T-cell (primary cell): ENCODE measurements around the gene SELENOV. TPM values are rescaled to one million over a fixed set of nuclear protein-coding genes. Genes with fewer than 3 reads are reported as not detected.
"Not testable (repeated sequence)": the region's sequence is repeated elsewhere in the genome, so short reads cannot be mapped to it uniquely, and the experiment has no call there.

ENCODE experiments used
- ATAC-seq, 4 experiments: fragments of 200-7000 bp in 3 of 4; fragments of 150-1000 bp in 1 of 4; cut with Tn5 transposase; replicated peaks in 1 of 4; 1 replicate in 3 of 4; 2 replicates in 1 of 4; pipeline ENCODE4 v1.10.0; 2021; ENCODE audit warnings: moderate library complexity in 3 of 4, mild to moderate bottlenecking in 2 of 4, moderate number of reproducible peaks in 1 of 4
- CTCF ChIA-PET, 2 donors: fragments of 300-600 bp; sonication (Branson Sonifier 250); formaldehyde crosslinking; loops; one replicate each; lab custom pipeline; 2022; ENCODE audit warnings: antibody characterized with exemption in 2 of 2; lab: Charles Lee
- POLR2A ChIA-PET, 2 donors: fragments of 300-600 bp; sonication (Branson Sonifier 250); formaldehyde crosslinking; loops; one replicate each; lab custom pipeline; 2022; ENCODE audit warnings: antibody characterized with exemption in 2 of 2; lab: Charles Lee
- DNase-seq, 35 experiments: peaks; one replicate each; pipeline versions ENCODE4 v3.0.0 to v3.0.0-alpha.2; 2013 to 2023
- H3K27ac ChIP-seq: one replicate; pipeline ENCODE4 v1.5.1; 2013; ENCODE audit warnings: low read length
- H3K27me3 ChIP-seq, 2 experiments: replicated peaks in 1 of 2; 1 replicate in 1 of 2; 2 replicates in 1 of 2; pipeline versions ENCODE4 v1.6.1 to v1.7.0; 2013; ENCODE audit warnings: low read length in 1 of 2, mixed read lengths in 1 of 2; ENCODE audit not compliant: control insufficient read depth in 2 of 2, insufficient read depth in 2 of 2; ENCODE audit errors: extremely low read depth in 1 of 2
- H3K36me3 ChIP-seq, 2 donors: 1 replicate in 1 of 2; 2 replicates in 1 of 2; pipeline versions ENCODE4 v1.6.1 to v1.7.0; 2013; ENCODE audit warnings: low read length in 1 of 2; ENCODE audit not compliant: control insufficient read depth in 2 of 2, insufficient read depth in 1 of 2; ENCODE audit errors: extremely low read depth in 1 of 2
- H3K4me1 ChIP-seq, 2 experiments: 1 replicate in 1 of 2; 2 replicates in 1 of 2; pipeline versions ENCODE4 v1.6.1 to v1.7.0; 2013; ENCODE audit warnings: low read length in 2 of 2, mixed read lengths in 1 of 2; ENCODE audit not compliant: insufficient read depth in 2 of 2, control insufficient read depth in 1 of 2; ENCODE audit errors: extremely low read depth in 1 of 2
- H3K4me3 ChIP-seq, 2 donors: 1 replicate in 1 of 2; 2 replicates in 1 of 2; pipeline versions ENCODE4 v1.5.1 to v1.7.0; 2013; ENCODE audit warnings: mild to moderate bottlenecking in 2 of 2, low read length in 1 of 2, moderate library complexity in 1 of 2; ENCODE audit not compliant: control insufficient read depth in 1 of 2; ENCODE audit errors: extremely low read depth in 1 of 2
- H3K9me3 ChIP-seq: 2 replicates; pipeline ENCODE4 v1.7.0; 2013
- H3K27ac Mint-ChIP-seq, 2 donors: one replicate each; pipeline ENCODE4 v1.8.0; 2020 to 2021; ENCODE audit warnings: mild to moderate bottlenecking in 2 of 2, mixed read lengths in 2 of 2
- H3K27me3 Mint-ChIP-seq, 2 donors: one replicate each; pipeline ENCODE4 v1.8.0; 2021 to 2022; ENCODE audit warnings: mixed read lengths in 2 of 2
- H3K36me3 Mint-ChIP-seq: one replicate; pipeline ENCODE4 v1.8.0; 2021; ENCODE audit warnings: mixed read lengths
- H3K4me1 Mint-ChIP-seq, 3 donors: one replicate each; pipeline ENCODE4 v1.8.0; 2020 to 2022; ENCODE audit warnings: mixed read lengths in 3 of 3, mild to moderate bottlenecking in 1 of 3
- H3K4me3 Mint-ChIP-seq, 3 donors: one replicate each; pipeline ENCODE4 v1.8.0; 2020 to 2022; ENCODE audit warnings: mild to moderate bottlenecking in 3 of 3, mixed read lengths in 3 of 3, moderate library complexity in 3 of 3
- H3K9me3 Mint-ChIP-seq, 3 donors: one replicate each; pipeline ENCODE4 v1.8.0; 2020 to 2022; ENCODE audit warnings: mixed read lengths in 3 of 3
- WGBS: methylation state at CpG from one replicate; pipeline ENCODE4 v1.1.5; 2013; ENCODE audit warnings: missing lambda C conversion rate; ENCODE audit not compliant: insufficient coverage; 5-methylcytosine and 5-hydroxymethylcytosine counted together
- total RNA-seq, 35 experiments: library from RNA in 6 of 35; stranded (reverse) in 6 of 35; fragments of 120-200 nt in 1 of 35; gene quantifications; one replicate each; pipeline versions ENCODE4 v1.2.1 to v1.2.4 and lab custom pipeline; 2013 to 2026

Gene SELENOV
- total RNA-seq, 5 donors from 2014 or later (not counting 1 experiment from before 2014, with no cell fraction given): not detected

- H3K27me3 ChIP-seq, H3K27ac ChIP-seq, H3K27me3 Mint-ChIP-seq, H3K4me3 ChIP-seq, ATAC-seq, POLR2A ChIA-PET, H3K9me3 ChIP-seq, DNase-seq, H3K27ac Mint-ChIP-seq, H3K9me3 Mint-ChIP-seq: not testable (repeated sequence)
- WGBS: 100% methylated on average over 4 of the region's 11 CpGs
- H3K36me3 ChIP-seq: peaks cover 16 to 22% of the 10 kb centered on the region in 2 donors
- Mint-ChIP-seq H3K4me1 (peaks cover 25 to 29% (median 28%) of the 10 kb centered on the region in 3 donors), H3K36me3 (peaks cover 17% of the 10 kb centered on the region), H3K4me3 (peak overlapping the region; percentile 84 to 90 (median 88))
- H3K4me1 ChIP-seq: peaks cover 6 to 22% of the 10 kb centered on the region in 2 experiments
- CTCF ChIA-PET: interaction anchor here in 1 of 2 donors (0.5 kb wide), 1 partner anchor 382 kb away, joined by 3 read pairs; no protein-coding TSS in a partner anchor
These were observed 35.6 kb upstream of the SELENOV start for GRCh38 chr19:39479319-39479801.

GRCh38 chr19:39479916-39480315 lies 35.0 kb upstream of the SELENOV start:
- H3K4me1 ChIP-seq: peaks cover 6 to 22% of the 10 kb centered on the region in 2 experiments
- POLR2A ChIA-PET: interaction anchor here (0.6 to 1.0 kb wide), 3 partner anchors 17 to 448 kb away, joined by 3 to 7 read pairs (median 3); partner anchors contain the start of gene RPS16 (in 1 of the 2)
- CTCF ChIA-PET: interaction anchor here in 1 of 2 donors (1.0 to 1.2 kb wide), 3 partner anchors 11 to 89 kb away, joined by 3 to 7 read pairs (median 6); partner anchors contain the start of genes MED29 and PAF1
- DNase-seq (no peak), ATAC-seq (no peak)
- H3K27ac ChIP-seq: no peak overlapping the region
- Mint-ChIP-seq H3K36me3 (peaks cover 13% of the 10 kb centered on the region), H3K9me3 (no peaks in the 10 kb centered on the region), H3K4me1 (peaks cover 25 to 28% (median 26%) of the 10 kb centered on the region in 3 donors), H3K27me3 (no peaks in the 10 kb centered on the region), H3K27ac (peak overlapping the region; percentile 94 to 96), H3K4me3 (peak overlapping the region; percentile 84 to 90 (median 88))
- H3K9me3 ChIP-seq: no peaks in the 10 kb centered on the region
- H3K27me3 ChIP-seq: no peaks in the 10 kb centered on the region
- H3K36me3 ChIP-seq: peaks cover 14 to 16% of the 10 kb centered on the region in 2 donors
- peak overlapping the region in 1 of 2 donors; percentile 90 for H3K4me3 ChIP-seq
- WGBS: 87% methylated on average over 3 of the region's 10 CpGs

GRCh38 chr19:39480337-39481228 lies 34.4 kb upstream of the SELENOV start, which contains the start of gene TIMM50:
TIMM50 (plus strand) TSS chr19:39480838; CDS start chr19:39480854, 16 bp downstream.
- Mint-ChIP-seq H3K36me3 (peaks cover 12% of the 10 kb centered on the region), H3K9me3 (no peaks in the 10 kb centered on the region), H3K27me3 (no peaks in the 10 kb centered on the region), H3K4me3 (peak within 1 kb of the TSS; percentile 84 to 90 (median 88)), H3K27ac (peak within 1 kb of the TSS; percentile 94 to 96), H3K4me1 (peaks cover 25 to 28% (median 26%) of the 10 kb centered on the region in 3 donors)
- H3K4me1 ChIP-seq: peaks cover 6 to 22% of the 10 kb centered on the region in 2 experiments
- DNase-seq (peak; percentile 88 to 99 (median 94)), ATAC-seq (peak; percentile 96 to 100 (median 99))
- CTCF ChIA-PET: interaction anchor here in 1 of 2 donors (0.6 to 1.2 kb wide), 5 partner anchors 12 to 98 kb away, joined by 3 to 7 read pairs (median 3); partner anchors contain the start of genes EID2, MED29 and PAF1
- H3K36me3 ChIP-seq: peaks cover 15% of the 10 kb centered on the region in 2 donors
- peak within 1 kb of the TSS; percentile 90 to 97 for H3K4me3 ChIP-seq
- WGBS: under 1% methylated on average over 52 of the region's 62 CpGs
- H3K27ac ChIP-seq: peak within 1 kb of the TSS; percentile 73
- POLR2A ChIA-PET: interaction anchor here (0.6 to 1.0 kb wide), 4 partner anchors 18 to 449 kb away, joined by 3 to 7 read pairs (median 5); partner anchors contain the start of gene RPS16 (in 1 of the 2)
- no peaks in the 10 kb centered on the region for H3K9me3 ChIP-seq
- no peaks in the 10 kb centered on the region for H3K27me3 ChIP-seq

- no peaks in the 10 kb centered on the region for H3K27me3 ChIP-seq
- peak overlapping the region; percentile 65 to 79 for H3K27ac Mint-ChIP-seq
- WGBS: 4% methylated on average over 7 of the region's 12 CpGs
- peaks cover 15% of the 10 kb centered on the region in 2 donors for H3K36me3 ChIP-seq
- CTCF ChIA-PET: interaction anchor here in 1 of 2 donors (0.6 to 1.2 kb wide), 5 partner anchors 12 to 99 kb away, joined by 3 to 7 read pairs (median 3); partner anchors contain the start of genes EID2, MED29 and PAF1
- H3K4me3 Mint-ChIP-seq: peak overlapping the region; percentile 84 to 90 (median 88)
- H3K4me1 ChIP-seq: peaks cover 6 to 22% of the 10 kb centered on the region in 2 experiments
- POLR2A ChIA-PET: interaction anchor here (0.6 to 1.0 kb wide), 2 partner anchors 33 to 45 kb away, joined by 7 read pairs; partner anchors contain the start of gene RPS16 (in 1 of the 2)
- peaks cover 12% of the 10 kb centered on the region for H3K36me3 Mint-ChIP-seq
- H3K27me3 Mint-ChIP-seq: no peaks in the 10 kb centered on the region
- DNase-seq: no peak
- no peaks in the 10 kb centered on the region for H3K9me3 Mint-ChIP-seq
- H3K4me3 ChIP-seq: peak overlapping the region; percentile 90 to 97
- ATAC-seq: no peak
- H3K4me1 Mint-ChIP-seq: peaks cover 25 to 28% (median 26%) of the 10 kb centered on the region in 3 donors
- H3K9me3 ChIP-seq: no peaks in the 10 kb centered on the region
- peak overlapping the region; percentile 73 for H3K27ac ChIP-seq
These were observed 33.8 kb upstream of the SELENOV start for GRCh38 chr19:39481229-39481545.

- peak overlapping the region; percentile 65 to 79 for H3K27ac Mint-ChIP-seq
- Histone ChIP-seq H3K4me1 (peaks cover 6 to 22% of the 10 kb centered on the region in 2 experiments), H3K9me3 (no peaks in the 10 kb centered on the region), H3K4me3 (peak overlapping the region; percentile 90 to 97), H3K27me3 (no peaks in the 10 kb centered on the region), H3K36me3 (peaks cover 18 to 19% of the 10 kb centered on the region in 2 donors), H3K27ac (no peak overlapping the region)
- H3K9me3 Mint-ChIP-seq: no peaks in the 10 kb centered on the region
- DNase-seq (no peak), ATAC-seq (no peak)
- POLR2A ChIA-PET: no interaction called here
- CTCF ChIA-PET: no interaction called here
- peak overlapping the region; percentile 84 to 90 (median 88) for H3K4me3 Mint-ChIP-seq
- peaks cover 25 to 28% (median 26%) of the 10 kb centered on the region in 3 donors for H3K4me1 Mint-ChIP-seq
- H3K27me3 Mint-ChIP-seq: no peaks in the 10 kb centered on the region
- H3K36me3 Mint-ChIP-seq: peaks cover 11% of the 10 kb centered on the region
- WGBS: 93% methylated on average over 5 of the region's 11 CpGs
These were observed 33.3 kb upstream of the SELENOV start for GRCh38 chr19:39481676-39482075.

- WGBS: no CpG with 5 or more reads among the region's 6 CpGs
- H3K9me3 ChIP-seq: no peaks in the 10 kb centered on the region
- no peak overlapping the region for H3K4me3 ChIP-seq
- peaks cover 27 to 29% of the 10 kb centered on the region in 2 donors for H3K36me3 ChIP-seq
- no peaks in the 10 kb centered on the region for H3K9me3 Mint-ChIP-seq
- H3K27ac ChIP-seq: no peak overlapping the region
- peaks cover 6 to 22% of the 10 kb centered on the region in 2 experiments for H3K4me1 ChIP-seq
- H3K27me3 Mint-ChIP-seq: no peaks in the 10 kb centered on the region
- ATAC-seq (no peak), DNase-seq (no peak)
- H3K27me3 ChIP-seq: no peaks in the 10 kb centered on the region
- H3K36me3 Mint-ChIP-seq: peaks cover 17% of the 10 kb centered on the region
- H3K4me3 Mint-ChIP-seq: peak overlapping the region; percentile 36 to 84 (median 44)
- POLR2A ChIA-PET: no interaction called here
- H3K4me1 Mint-ChIP-seq: peaks cover 25 to 30% (median 26%) of the 10 kb centered on the region in 3 donors
- CTCF ChIA-PET: no interaction called here
- H3K27ac Mint-ChIP-seq: no peak overlapping the region
These were observed 31.8 kb upstream of the SELENOV start for GRCh38 chr19:39483141-39483540.
